ENCODE measurements around the gene TM4SF5.

DNA sequence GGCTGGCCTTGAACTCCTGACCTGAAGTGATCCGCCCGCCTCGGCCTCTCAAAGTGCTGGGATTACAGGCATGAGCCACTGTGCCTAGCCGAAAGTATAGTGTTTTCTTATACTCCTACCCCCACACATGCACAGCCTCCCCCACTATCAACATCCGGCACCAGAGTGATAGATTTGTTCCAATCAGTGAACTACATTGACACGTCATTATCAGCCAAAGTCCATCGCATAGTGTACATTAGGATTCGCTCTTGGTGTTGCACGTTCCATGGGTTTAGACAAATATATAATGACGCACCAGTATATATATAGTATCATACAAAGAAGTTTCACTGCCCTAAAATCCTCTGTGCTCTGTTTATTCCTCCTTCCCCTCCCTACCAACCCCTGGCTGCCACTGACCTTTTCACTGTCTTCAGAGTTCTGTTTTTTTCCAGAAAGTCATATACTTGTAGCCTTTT lies 11.9 kb upstream of the TM4SF5 start:
- TF ChIP-seq EP300 (IDR thresholded peaks at IDR 0.05; ENCODE audit: borderline replicate concordance in 1 of 2, low read depth in 2 of 2, low read length in 2 of 2) (no peak), ZNF274 (IDR thresholded peaks at IDR 0.05; ENCODE audit: borderline replicate concordance, extremely low read depth, low read length) (no peak), NRF1 (IDR thresholded peaks at IDR 0.05; ENCODE audit: low read depth, low read length) (no peak), CTCF (IDR thresholded peaks at IDR 0.05; ENCODE audit: control extremely low read depth in 1 of 3, insufficient read depth in 1 of 3, low read depth in 1 of 3, low read length in 3 of 3) (no peak), TBP (IDR thresholded peaks at IDR 0.05; ENCODE audit: low read depth, low read length) (no peak), JUND (IDR thresholded peaks at IDR 0.05; ENCODE audit: low read length) (no peak), SP1 (IDR thresholded peaks at IDR 0.05; ENCODE audit: low read depth, low read length) (no peak), POLR2AphosphoS5 (IDR thresholded peaks at IDR 0.05; ENCODE audit: low read depth, low read length) (no peak)
- TF ChIP-seq, protein P1, sequence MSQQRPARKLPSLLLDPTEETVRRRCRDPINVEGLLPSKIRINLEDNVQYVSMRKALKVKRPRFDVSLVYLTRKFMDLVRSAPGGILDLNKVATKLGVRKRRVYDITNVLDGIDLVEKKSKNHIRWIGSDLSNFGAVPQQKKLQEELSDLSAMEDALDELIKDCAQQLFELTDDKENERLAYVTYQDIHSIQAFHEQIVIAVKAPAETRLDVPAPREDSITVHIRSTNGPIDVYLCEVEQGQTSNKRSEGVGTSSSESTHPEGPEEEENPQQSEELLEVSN (IDR thresholded peaks at IDR 0.05) = no peak
- TF ChIP-seq, protein P2, sequence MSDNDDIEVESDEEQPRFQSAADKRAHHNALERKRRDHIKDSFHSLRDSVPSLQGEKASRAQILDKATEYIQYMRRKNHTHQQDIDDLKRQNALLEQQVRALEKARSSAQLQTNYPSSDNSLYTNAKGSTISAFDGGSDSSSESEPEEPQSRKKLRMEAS (IDR thresholded peaks at IDR 0.05) = no peak
